GM23248 (cell line): ENCODE measurements around the gene YPEL3. TPM values are rescaled to one million over a fixed set of nuclear protein-coding genes. Genes with fewer than 3 reads are reported as not detected.
A peak's percentile ranks its signal among the peaks of the same experiment; 100 is the strongest.
"Not testable (repeated sequence)": the region's sequence is repeated elsewhere in the genome, so short reads cannot be mapped to it uniquely, and the experiment has no call there.

Source experiments
- DNase-seq: peaks from one replicate; pipeline ENCODE4 v3.0.0-alpha.2; 2015
- H2AFZ ChIP-seq: fragments of 200-600 bp; sonication (generic); 2 replicates; pipeline ENCODE4 v1.6.1; 2016; ENCODE audit warnings: antibody characterized with exemption
- H3F3A ChIP-seq: fragments of 200-600 bp; sonication (generic); 2 replicates; pipeline ENCODE4 v1.6.1; 2016; ENCODE audit warnings: mild to moderate bottlenecking, antibody characterized with exemption, mixed run types; ENCODE audit not compliant: insufficient read depth
- H3K27ac ChIP-seq: fragments of 200-600 bp; sonication (generic); 2 replicates; pipeline ENCODE4 v1.5.1; 2016; ENCODE audit warnings: mild to moderate bottlenecking
- H3K27me3 ChIP-seq: fragments of 200-600 bp; sonication (generic); replicated peaks from 2 replicates; pipeline ENCODE4 v1.6.1; 2016; ENCODE audit warnings: mild to moderate bottlenecking; ENCODE audit not compliant: insufficient read depth
- H3K36me3 ChIP-seq: fragments of 200-600 bp; sonication (generic); 2 replicates; pipeline ENCODE4 v1.6.1; 2016; ENCODE audit warnings: low read depth, mild to moderate bottlenecking
- H3K4me1 ChIP-seq: fragments of 200-600 bp; sonication (generic); 2 replicates; pipeline ENCODE4 v1.6.1; 2016; ENCODE audit warnings: mild to moderate bottlenecking; ENCODE audit not compliant: insufficient read depth
- H3K4me2 ChIP-seq: fragments of 200-600 bp; sonication (generic); one replicate; pipeline ENCODE4 v1.6.1; 2016; ENCODE audit warnings: mild to moderate bottlenecking; ENCODE audit not compliant: unreplicated experiment
- H3K4me3 ChIP-seq: fragments of 200-600 bp; sonication (generic); 2 replicates; pipeline ENCODE4 v1.5.1; 2016; ENCODE audit warnings: mild to moderate bottlenecking
- H3K79me2 ChIP-seq: fragments of 200-600 bp; sonication (generic); 2 replicates; pipeline ENCODE4 v1.6.1; 2016; ENCODE audit warnings: mild to moderate bottlenecking; ENCODE audit not compliant: insufficient read depth
- H3K9ac ChIP-seq: fragments of 200-600 bp; sonication (generic); 2 replicates; pipeline ENCODE4 v1.6.1; 2016; ENCODE audit warnings: mild to moderate bottlenecking
- H3K9me2 ChIP-seq: fragments of 200-600 bp; sonication (generic); 2 replicates; pipeline ENCODE4 v1.6.1; 2016; ENCODE audit warnings: mixed run types, mild to moderate bottlenecking, moderate library complexity; ENCODE audit not compliant: insufficient read depth
- H3K9me3 ChIP-seq: fragments of 200-600 bp; sonication (generic); one replicate; pipeline ENCODE4 v1.6.1; 2017; ENCODE audit warnings: low read depth
- H4K20me1 ChIP-seq: fragments of 200-600 bp; sonication (generic); 2 replicates; pipeline ENCODE4 v1.6.0; 2016; ENCODE audit not compliant: insufficient read depth
- EZH2 ChIP-seq: fragments of 200-600 bp; sonication (generic); IDR thresholded peaks from 2 replicates; pipeline ENCODE4 v1.6.1; 2018; ENCODE audit warnings: antibody characterized with exemption, mild to moderate bottlenecking; ENCODE audit not compliant: insufficient read depth, poor library complexity, severe bottlenecking
- EZH2phosphoT487 ChIP-seq: fragments of 200-600 bp; sonication (generic); IDR thresholded peaks from 2 replicates; pipeline ENCODE4 v1.6.1; 2018; ENCODE audit warnings: antibody characterized with exemption, moderate library complexity, mild to moderate bottlenecking, low read depth; ENCODE audit not compliant: insufficient read depth
- WGBS, 2 experiments: methylation state at CpG; one replicate each; pipeline ENCODE4 v1.1.6; 2015 to 2017; ENCODE audit warnings: low lambda C conversion rate in 2 of 2, low coverage in 1 of 2; ENCODE audit errors: missing lambda C conversion rate in 2 of 2; 5-methylcytosine and 5-hydroxymethylcytosine counted together
- in situ Hi-C: fragments of 300-500 bp; cut with MboI; formaldehyde crosslinking; loops from 2 replicates; pipeline ENCODE4 v1.15.0; 2020
- polyA plus RNA-seq: library from polyadenylated mRNA; unstranded; fragments of >200 nt; fragmentation: Nextera tagmentation; extraction: Ambion mirVana; gene quantifications from 2 replicates; pipeline ENCODE4 v1.2.1, GENCODE V29; 2016
- total RNA-seq: library from RNA; depleted of rRNA; stranded (reverse); fragments of >200 nt; shearing (Covaris generic); gene quantifications from 2 replicates; pipeline ENCODE4 v1.2.3, GENCODE V29; 2014

YPEL3 gene
- total and polyA plus RNA-seq, 2 experiments from 2014 or later: 100.0 to 200 TPM

DNA sequence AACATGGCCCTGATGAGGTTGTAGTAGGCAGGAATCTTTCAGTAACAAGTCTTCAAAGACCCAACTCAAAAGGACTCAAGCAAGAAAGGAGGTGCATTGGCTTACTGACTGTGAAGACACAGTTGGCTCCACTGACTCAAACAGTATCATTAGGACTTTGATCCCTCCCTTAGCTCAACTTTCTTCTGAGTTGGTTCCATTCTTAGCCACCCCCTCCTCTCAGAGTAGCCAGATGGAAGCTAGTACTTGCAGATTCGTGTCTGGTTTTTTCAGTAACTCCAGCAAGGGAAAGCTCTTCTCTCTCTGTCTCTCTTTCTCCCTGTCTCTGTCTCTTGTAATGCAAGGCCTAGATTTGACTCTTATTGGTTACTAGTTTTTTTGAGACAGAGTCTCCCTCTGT, 32.0 kb upstream of the YPEL3 start:
- Histone ChIP-seq H3K9ac (no peak overlapping the region), H3K27me3 (no peaks in the 10 kb centered on the region), H2AFZ (no peak overlapping the region), H3K27ac (no peak overlapping the region), H3K79me2 (no peaks in the 10 kb centered on the region), H3F3A (peaks cover 14% of the 10 kb centered on the region), H3K9me2 (no peaks in the 10 kb centered on the region), H3K36me3 (no peaks in the 10 kb centered on the region), H3K4me3 (no peak overlapping the region), H3K4me2 (no peak overlapping the region), H3K4me1 (peaks cover 14% of the 10 kb centered on the region), H3K9me3 (no peaks in the 10 kb centered on the region), H4K20me1 (no peaks in the 10 kb centered on the region)
- WGBS, 2 experiments: 50% methylated on average over 1 of the region's 1 CpG
- in situ Hi-C loops: loop anchor here (25.0 kb wide), 1 partner anchor 484 kb away; the partner anchor contains the start of gene ZNF689
- TF ChIP-seq EZH2phosphoT487 (no peak), EZH2 (no peak)
- no peak for DNase-seq

DNA sequence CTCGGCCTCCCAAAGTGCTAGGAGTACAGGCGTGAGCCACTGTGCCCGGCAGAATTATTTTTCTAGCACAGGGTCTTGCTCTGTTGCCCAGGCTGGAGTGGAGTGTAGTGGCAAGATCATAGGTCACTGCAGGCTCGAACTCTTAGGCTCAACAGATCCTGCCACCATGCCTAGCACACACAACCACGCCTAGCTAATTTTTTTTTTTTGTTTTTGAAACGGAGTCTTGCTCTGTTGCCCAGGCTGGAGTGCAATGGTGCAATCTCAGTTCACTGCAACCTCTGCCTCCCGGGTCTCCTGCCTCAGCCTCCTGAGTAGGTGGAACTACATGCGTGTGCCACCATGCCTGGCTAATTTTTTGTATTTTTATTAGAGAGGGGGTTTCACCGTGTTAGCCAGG, 29.7 kb upstream of the YPEL3 start:
- not testable (repeated sequence) for H2AFZ ChIP-seq, H3K27ac ChIP-seq, H3K79me2 ChIP-seq, H4K20me1 ChIP-seq, H3K9ac ChIP-seq, H3K27me3 ChIP-seq, H3K9me3 ChIP-seq, H3K4me3 ChIP-seq, DNase-seq, H3K4me2 ChIP-seq, H3K36me3 ChIP-seq, H3K9me2 ChIP-seq
- Histone ChIP-seq H3F3A (peaks cover 14% of the 10 kb centered on the region), H3K4me1 (peaks cover 14% of the 10 kb centered on the region)
- 87 to 88% methylated on average over 9 of the region's 9 CpGs for WGBS, 2 experiments
- in situ Hi-C loops: loop anchor here (25.0 kb wide), 1 partner anchor 487 kb away; the partner anchor contains the start of gene ZNF689

GRCh38 chr16:30124985-30125379, 29.0 kb upstream of the YPEL3 start:
- Histone ChIP-seq H3K4me1 (peaks cover 14% of the 10 kb centered on the region), H3K9ac (peak overlapping the region; percentile 53; the same call in 1 of the 2 replicates), H3K36me3 (peaks cover under 1% of the 10 kb centered on the region; the same call in 1 of the 2 replicates), H3K4me3 (no peak overlapping the region; the same call in 1 of the 2 replicates), H3K9me2 (no peaks in the 10 kb centered on the region), H3K79me2 (no peaks in the 10 kb centered on the region), H3K9me3 (no peaks in the 10 kb centered on the region), H3K4me2 (peak overlapping the region; percentile 68), H2AFZ (no peak overlapping the region), H3K27me3 (no peaks in the 10 kb centered on the region), H3F3A (peaks cover 14% of the 10 kb centered on the region), H4K20me1 (no peaks in the 10 kb centered on the region), H3K27ac (peak overlapping the region; percentile 81)
- no peak for TF ChIP-seq EZH2phosphoT487
- no peak for TF ChIP-seq EZH2
- in situ Hi-C loops: loop anchor here (5.0 to 25.0 kb wide), 3 partner anchors 53 to 487 kb away; partner anchors contain the start of genes ZNF689 and ZNF771
- WGBS, 2 experiments: 90 to 91% methylated on average over 4 of the region's 4 CpGs
- no peak for DNase-seq

DNA sequence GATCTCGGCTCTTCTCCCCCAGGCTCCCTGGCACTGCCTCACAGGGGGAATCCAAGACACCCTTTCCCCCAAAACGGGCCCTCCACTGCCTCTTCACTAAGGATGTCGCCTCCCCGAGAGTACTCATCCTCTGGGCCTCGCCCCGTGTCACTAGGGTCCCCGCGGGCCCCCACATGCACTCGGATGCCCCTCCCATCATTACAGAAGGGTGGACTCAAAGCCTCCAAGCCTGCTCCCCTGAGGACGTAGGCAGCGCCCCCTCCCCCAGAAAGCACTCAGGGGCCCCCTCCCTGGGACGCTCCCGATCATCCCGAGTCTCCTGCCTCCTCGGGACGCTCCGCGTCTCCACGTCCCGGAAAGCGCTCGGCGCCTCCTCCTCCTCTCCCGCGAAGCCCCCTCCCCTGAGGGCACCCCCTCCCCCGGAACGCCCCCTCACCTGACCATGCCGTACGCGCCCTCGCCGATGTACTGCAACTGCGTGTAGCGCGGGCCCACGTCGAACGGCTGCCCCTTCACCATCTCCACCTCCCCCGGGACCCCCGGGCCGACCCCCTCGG, 26.7 kb upstream of the YPEL3 start:
- H3K9ac ChIP-seq: peak overlapping the region; percentile 88
- peak overlapping the region; percentile 88 for H3K4me2 ChIP-seq
- WGBS, 2 experiments: 0 to 3% methylated on average over 4 to 42 of the region's 42 CpGs
- H2AFZ ChIP-seq: peak overlapping the region; percentile 99
- peaks cover 14% of the 10 kb centered on the region for H3K4me1 ChIP-seq
- peaks cover 10% of the 10 kb centered on the region for H3K36me3 ChIP-seq
- H3K27ac ChIP-seq: 0 out of 2 replicates have a peak overlapping the region, but pooled peaks have one; percentile 25
- DNase-seq: peak; percentile 40
- H4K20me1 ChIP-seq: no peaks in the 10 kb centered on the region
- no peaks in the 10 kb centered on the region for H3K9me3 ChIP-seq
- H3K9me2 ChIP-seq: no peaks in the 10 kb centered on the region
- peak overlapping the region; percentile 86 for H3K4me3 ChIP-seq
- no peaks in the 10 kb centered on the region for H3K27me3 ChIP-seq
- TF ChIP-seq EZH2: no peak
- TF ChIP-seq EZH2phosphoT487: no peak
- in situ Hi-C loops: loop anchor here (5.0 to 25.0 kb wide), 2 partner anchors 50 to 290 kb away; partner anchors contain the start of gene ZNF771
- no peaks in the 10 kb centered on the region for H3K79me2 ChIP-seq
- H3F3A ChIP-seq: peaks cover 14% of the 10 kb centered on the region
